K562 (cell line): ENCODE measurements around the gene SPRED2. TPM values are rescaled to one million over a fixed set of nuclear protein-coding genes. Genes with fewer than 3 reads are reported as not detected.

Experiments used
- AFF1 ChIP-seq, 2 experiments: fragments of 450-650 bp; IDR thresholded peaks; 2 replicates each; pipeline ENCODE4 v1.6.1; 2018; ENCODE audit warnings: mild to moderate bottlenecking in 2 of 2, low read depth in 1 of 2; ENCODE audit not compliant: partially characterized antibody in 2 of 2
- ARID1B ChIP-seq: fragments of 450-650 bp; IDR thresholded peaks from 2 replicates; pipeline ENCODE4 v1.6.1; 2016; ENCODE audit warnings: antibody characterized with exemption, mild to moderate bottlenecking, inconsistent platforms
- FOXK1 ChIP-seq: sonication (generic); formaldehyde crosslinking; IDR thresholded peaks from 2 replicates; pipeline ENCODE4 v1.8.0; 2022; ENCODE audit warnings: missing genetic modification reagents, mild to moderate bottlenecking, borderline replicate concordance
- GTF2E2 ChIP-seq: fragments of 200-800 bp; sonication (Bioruptor generic); IDR thresholded peaks from 2 replicates; pipeline ENCODE4 v1.6.1; 2016; ENCODE audit warnings: missing genetic modification characterization, missing compliant biosample characterization
- HMGN3 ChIP-seq: IDR thresholded peaks from 2 replicates; pipeline ENCODE4 v1.6.1; 2011; ENCODE audit warnings: borderline replicate concordance, low read depth, mild to moderate bottlenecking, mixed read lengths, low read length; ENCODE audit not compliant: insufficient read length; ENCODE audit errors: extremely low read depth
- KDM4B ChIP-seq, 2 experiments: fragments of 450-650 bp in 1 of 2; sonication (generic) in 1 of 2; IDR thresholded peaks; 2 replicates each; pipeline ENCODE4 v1.6.1; 2016 to 2017; ENCODE audit warnings: borderline replicate concordance in 2 of 2, antibody characterized with exemption in 1 of 2, low read depth in 1 of 2, mild to moderate bottlenecking in 1 of 2
- PBX2 ChIP-seq, 2 experiments: IDR thresholded peaks in 1 of 2; conservative IDR thresholded peaks in 1 of 2; 2 replicates each; pipeline ENCODE4 v1.6.1; 2016; ENCODE audit warnings: low read depth in 2 of 2, mild to moderate bottlenecking in 1 of 2, missing compliant biosample characterization in 1 of 2, missing genetic modification characterization in 1 of 2, moderate library complexity in 1 of 2
- PHB2 ChIP-seq: fragments of 450-650 bp; IDR thresholded peaks from 2 replicates; pipeline ENCODE4 v1.6.1; 2017; ENCODE audit warnings: low read depth
- POLR3G ChIP-seq: IDR thresholded peaks from 2 replicates; pipeline ENCODE4 v1.6.1; 2011; ENCODE audit not compliant: insufficient read length, insufficient replicate concordance; ENCODE audit errors: extremely low read depth
- SPI1 ChIP-seq: IDR thresholded peaks from 2 replicates; pipeline ENCODE4 v1.6.1; 2011; ENCODE audit warnings: low read depth, low read length, control low read depth, borderline replicate concordance
- STAT5A ChIP-seq: IDR thresholded peaks from 2 replicates; pipeline ENCODE4 v1.6.1; 2012; ENCODE audit warnings: low read length, inconsistent platforms, borderline replicate concordance
- TAF1 ChIP-seq: IDR thresholded peaks from 2 replicates; pipeline ENCODE4 v1.6.1; 2011; ENCODE audit warnings: mild to moderate bottlenecking, low read length, moderate library complexity; ENCODE audit not compliant: insufficient read depth, control insufficient read depth, severe bottlenecking; ENCODE audit errors: extremely low read depth
- TARDBP ChIP-seq: fragments of 450-650 bp; IDR thresholded peaks from 2 replicates; pipeline ENCODE4 v1.6.1; 2016
- ZBTB1 ChIP-seq: sonication (generic); formaldehyde crosslinking; IDR thresholded peaks from 2 replicates; pipeline ENCODE4 v1.8.1; 2023; ENCODE audit warnings: missing genetic modification reagents, low read depth, mild to moderate bottlenecking, borderline replicate concordance
- ZNF384 ChIP-seq: IDR thresholded peaks from 2 replicates; pipeline ENCODE4 v1.6.1; 2012; ENCODE audit warnings: low read depth, low read length, improper control_type of control experiment
- ZNF395 ChIP-seq: fragments of 200-800 bp; sonication (Bioruptor generic); IDR thresholded peaks from 2 replicates; pipeline ENCODE4 v1.6.1; 2017; ENCODE audit warnings: missing genetic modification characterization, missing compliant biosample characterization
- ZNF639 ChIP-seq, 2 experiments: fragments of 200-800 bp in 1 of 2; sonication (Bioruptor generic) in 1 of 2; sonication (generic) in 1 of 2; formaldehyde crosslinking in 1 of 2; IDR thresholded peaks in 1 of 2; conservative IDR thresholded peaks in 1 of 2; 2 replicates each; pipeline versions ENCODE4 v1.5.0 to v1.6.1; 2016 to 2020; ENCODE audit warnings: missing compliant biosample characterization in 1 of 2, missing genetic modification characterization in 1 of 2, missing genetic modification reagents in 1 of 2
- polyA plus RNA-seq, 8 experiments: library from polyadenylated mRNA; depleted of rRNA in 4 of 8; stranded (reverse) in 5 of 8; unstranded in 3 of 8; fragments of >200 nt; fragmentation: Nextera tagmentation in 2 of 8; fragmentation: Illumina TruSeq in 1 of 8; extraction: Ambion mirVana in 2 of 8; extraction: Trizol in 1 of 8; gene quantifications; 2 replicates each; pipeline versions ENCODE4 v1.2.1 to v1.2.3, GENCODE V29; 2011 to 2014; ENCODE audit warnings: inconsistent platforms in 1 of 8, missing spikeins in 1 of 8
- total RNA-seq, 7 experiments: library from RNA; depleted of rRNA in 6 of 7; stranded (reverse); fragments of >200 nt in 6 of 7; fragmentation: Illumina TruSeq in 2 of 7; extraction: Trizol in 2 of 7; gene quantifications; 2 replicates each; pipeline versions ENCODE4 v1.2.1 to v1.2.3, GENCODE V29; 2011 to 2021; ENCODE audit warnings: low replicate concordance in 1 of 7

The SPRED2 gene
- total and polyA plus RNA-seq, 9 of the 15 experiments (the other 6 are each of a cell fraction or from before 2014, with no cell fraction given), result 4.6 to 50.8 (median 14.1) TPM

- TF ChIP-seq AFF1 (IDR thresholded peaks at IDR 0.05; ENCODE audit: low read depth in 1 of 2, partially characterized antibody in 2 of 2) (no peak), POLR3G (no peak), HMGN3 (no peak), STAT5A (no peak), TARDBP (no peak), ZNF384 (no peak), ZBTB1 (CRISPR knock-in tag) (no peak), ARID1B (peak; percentile 78), FOXK1 (no peak), PBX2 (CRISPR knock-in tag; IDR thresholded peaks at IDR 0.05; ENCODE audit: low read depth) (no peak), PBX2 (tag; conservative IDR thresholded peaks at IDR 0.05; ENCODE audit: low read depth) (peak; percentile 90), ZNF395 (no peak), TAF1 (no peak), SPI1 (0 out of 2 replicates have a peak, but pooled peaks have one; percentile 3), PHB2 (no peak), KDM4B (IDR thresholded peaks at IDR 0.05; ENCODE audit: borderline replicate concordance in 2 of 2, low read depth in 1 of 2) (no peak), ZNF639 (CRISPR knock-in tag; conservative IDR thresholded peaks at IDR 0.05 in 1 of 2, IDR thresholded peaks at IDR 0.05 in 1 of 2) (peak in 1 of 2 experiments; percentile 60; a peak in 1 of 4 replicates), GTF2E2 (no peak)
Observed at GRCh38 chr2:65366595-65367125, 65.7 kb downstream of the SPRED2 start (continued).
